Astrocyte (in vitro differentiated cells and primary cell): ENCODE data around the gene FPGS. TPM values are rescaled to one million over a fixed set of nuclear protein-coding genes. Genes with fewer than 3 reads are reported as not detected.

Source experiments
- DNase-seq: peaks from one replicate; pipeline ENCODE4 v3.0.0-alpha.2; 2010; ENCODE audit warnings: low read depth
- FAIRE-seq: peaks from 2 replicates; lab custom pipeline; 2011; peaks lifted over from hg19 to GRCh38; lab: Jason Lieb, UNC
- H2AFZ ChIP-seq: 2 replicates; pipeline ENCODE4 v1.6.0; 2012; ENCODE audit warnings: low read depth, low read length, inconsistent platforms
- H3K27ac ChIP-seq: 2 replicates; pipeline ENCODE4 v1.5.1; 2011; ENCODE audit warnings: low read depth, low read length, inconsistent platforms
- H3K27me3 ChIP-seq: 2 replicates; pipeline ENCODE4 v1.6.0; 2011; ENCODE audit warnings: low read length, inconsistent platforms; ENCODE audit not compliant: insufficient read depth
- H3K36me3 ChIP-seq: 2 replicates; pipeline ENCODE4 v1.5.1; 2011; ENCODE audit warnings: low read length, inconsistent platforms; ENCODE audit not compliant: insufficient read depth
- H3K4me1 ChIP-seq: 2 replicates; pipeline ENCODE4 v1.5.1; 2011; ENCODE audit warnings: low read length, inconsistent platforms; ENCODE audit not compliant: insufficient read depth
- H3K4me2 ChIP-seq: 2 replicates; pipeline ENCODE4 v1.6.0; 2012; ENCODE audit warnings: low read length, inconsistent platforms
- H3K4me3 ChIP-seq: 2 replicates; pipeline ENCODE4 v1.5.1; 2011; ENCODE audit warnings: low read depth, mild to moderate bottlenecking, low read length, inconsistent platforms; ENCODE audit not compliant: insufficient read depth
- H3K79me2 ChIP-seq: 2 replicates; pipeline ENCODE4 v1.6.0; 2012; ENCODE audit warnings: mild to moderate bottlenecking, low read length, inconsistent platforms; ENCODE audit not compliant: insufficient read depth
- H3K9ac ChIP-seq: 2 replicates; pipeline ENCODE4 v1.6.0; 2012; ENCODE audit warnings: mild to moderate bottlenecking, low read length, inconsistent platforms
- H3K9me3 ChIP-seq: 2 replicates; pipeline ENCODE4 v1.5.1; 2012; ENCODE audit warnings: low read depth, mild to moderate bottlenecking, low read length, inconsistent platforms; ENCODE audit not compliant: insufficient read depth
- H4K20me1 ChIP-seq: 2 replicates; pipeline ENCODE4 v1.6.0; 2012; ENCODE audit warnings: low read length, inconsistent platforms; ENCODE audit not compliant: insufficient read depth
- H3K27ac Mint-ChIP-seq: one replicate; pipeline ENCODE4 v1.8.0; 2021; ENCODE audit warnings: mild to moderate bottlenecking, mixed read lengths; ENCODE audit not compliant: unreplicated experiment
- H3K27me3 Mint-ChIP-seq: one replicate; pipeline ENCODE4 v1.8.0; 2021; ENCODE audit warnings: low read depth, mixed read lengths; ENCODE audit not compliant: unreplicated experiment
- H3K36me3 Mint-ChIP-seq: one replicate; pipeline ENCODE4 v1.8.0; 2021; ENCODE audit warnings: low read depth, mixed read lengths; ENCODE audit not compliant: unreplicated experiment
- H3K4me1 Mint-ChIP-seq: one replicate; pipeline ENCODE4 v1.8.0; 2021; ENCODE audit warnings: low read depth, mixed read lengths; ENCODE audit not compliant: unreplicated experiment
- H3K4me3 Mint-ChIP-seq: one replicate; pipeline ENCODE4 v1.8.0; 2021; ENCODE audit warnings: mild to moderate bottlenecking, moderate library complexity, mixed read lengths; ENCODE audit not compliant: unreplicated experiment
- H3K9me3 Mint-ChIP-seq: one replicate; pipeline ENCODE4 v1.8.0; 2021; ENCODE audit warnings: mild to moderate bottlenecking, mixed read lengths; ENCODE audit not compliant: unreplicated experiment
- EZH2 ChIP-seq: IDR thresholded peaks from 2 replicates; pipeline ENCODE4 v1.6.1; 2012; ENCODE audit warnings: mild to moderate bottlenecking, low read length, inconsistent platforms; ENCODE audit not compliant: insufficient read depth
- total RNA-seq: library from RNA; stranded (reverse); gene quantifications from 2 replicates; pipeline ENCODE4 v1.2.1, GENCODE V29; 2021
- TF ChIP-seq, protein P1 (sequence below): IDR thresholded peaks from 2 replicates; pipeline ENCODE4 v1.5.1; 2011; ENCODE audit warnings: low read depth, mild to moderate bottlenecking, inconsistent platforms, low read length, moderate library complexity; ENCODE audit not compliant: insufficient read depth

Gene FPGS
- total RNA-seq, 1 donor from 2014 or later, result 49.4 TPM

DNA sequence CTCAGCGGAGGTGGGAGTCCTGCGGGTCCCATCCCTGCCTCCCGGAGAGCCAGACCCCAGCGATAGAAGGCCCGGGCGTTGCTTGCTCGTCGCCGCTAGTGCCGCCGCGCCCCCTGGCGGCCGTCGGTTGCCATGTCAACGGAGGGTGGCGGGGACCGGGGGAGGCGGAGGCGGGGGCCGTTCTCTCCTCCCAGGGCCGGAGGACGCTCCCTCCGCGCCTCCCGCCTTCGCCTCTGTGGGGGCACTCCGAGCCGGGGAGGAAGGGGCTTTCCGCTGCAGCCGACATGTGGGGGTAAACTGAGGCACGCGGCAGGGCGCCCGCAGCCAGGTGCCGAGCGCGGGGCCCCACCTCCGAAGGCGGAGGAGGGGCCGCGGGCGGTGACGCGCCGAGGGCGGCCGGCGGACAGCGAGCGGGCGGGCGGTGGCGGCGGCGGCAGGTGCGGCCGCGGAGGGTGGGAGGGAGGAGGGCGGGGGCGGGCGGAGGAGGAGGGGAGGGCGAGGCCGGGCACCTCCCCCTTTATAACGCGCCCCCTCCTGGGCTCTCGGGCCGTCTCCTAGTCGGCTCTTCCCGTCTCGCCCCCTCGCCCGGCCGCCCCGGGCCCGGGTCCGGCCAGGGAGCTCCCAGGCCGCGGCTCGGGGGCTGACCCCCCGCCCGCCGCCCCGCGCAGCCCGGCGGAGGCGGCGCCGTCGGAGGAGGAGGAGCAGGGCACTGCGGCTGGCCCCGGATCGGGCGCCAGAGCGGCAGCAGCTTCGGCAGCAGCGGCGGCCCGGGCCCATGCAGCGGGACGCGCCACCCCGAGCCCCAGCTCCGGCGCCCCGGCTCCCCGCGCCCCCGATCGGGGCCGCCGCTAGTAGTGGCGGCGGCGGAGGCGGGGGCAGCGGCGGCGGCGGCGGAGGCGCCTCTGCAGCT is 17.4 kb upstream of the FPGS start:
- peaks cover 19% of the 10 kb centered on the region for H3K36me3 Mint-ChIP-seq
- H3K4me3 Mint-ChIP-seq, result peak overlapping the region; percentile 79
- peak overlapping the region; percentile 75 for H2AFZ ChIP-seq
- H3K4me1 Mint-ChIP-seq, result peaks cover 10% of the 10 kb centered on the region
- DNase-seq (no peak), FAIRE-seq (no peak)
- H3K27me3 ChIP-seq, result no peaks in the 10 kb centered on the region
- H3K9me3 ChIP-seq, result no peaks in the 10 kb centered on the region
- TF ChIP-seq, protein P1, sequence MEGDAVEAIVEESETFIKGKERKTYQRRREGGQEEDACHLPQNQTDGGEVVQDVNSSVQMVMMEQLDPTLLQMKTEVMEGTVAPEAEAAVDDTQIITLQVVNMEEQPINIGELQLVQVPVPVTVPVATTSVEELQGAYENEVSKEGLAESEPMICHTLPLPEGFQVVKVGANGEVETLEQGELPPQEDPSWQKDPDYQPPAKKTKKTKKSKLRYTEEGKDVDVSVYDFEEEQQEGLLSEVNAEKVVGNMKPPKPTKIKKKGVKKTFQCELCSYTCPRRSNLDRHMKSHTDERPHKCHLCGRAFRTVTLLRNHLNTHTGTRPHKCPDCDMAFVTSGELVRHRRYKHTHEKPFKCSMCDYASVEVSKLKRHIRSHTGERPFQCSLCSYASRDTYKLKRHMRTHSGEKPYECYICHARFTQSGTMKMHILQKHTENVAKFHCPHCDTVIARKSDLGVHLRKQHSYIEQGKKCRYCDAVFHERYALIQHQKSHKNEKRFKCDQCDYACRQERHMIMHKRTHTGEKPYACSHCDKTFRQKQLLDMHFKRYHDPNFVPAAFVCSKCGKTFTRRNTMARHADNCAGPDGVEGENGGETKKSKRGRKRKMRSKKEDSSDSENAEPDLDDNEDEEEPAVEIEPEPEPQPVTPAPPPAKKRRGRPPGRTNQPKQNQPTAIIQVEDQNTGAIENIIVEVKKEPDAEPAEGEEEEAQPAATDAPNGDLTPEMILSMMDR, result peak; percentile 28
- TF ChIP-seq EZH2, result no peak
- no peaks in the 10 kb centered on the region for H3K9me3 Mint-ChIP-seq
- peak overlapping the region; percentile 87 for H3K27ac Mint-ChIP-seq
- H3K4me2 ChIP-seq, result peak overlapping the region; percentile 88
- H3K27me3 Mint-ChIP-seq, result peaks cover 3% of the 10 kb centered on the region
- peak overlapping the region; percentile 81 for H3K4me3 ChIP-seq
- peaks cover 40% of the 10 kb centered on the region for H4K20me1 ChIP-seq
- H3K79me2 ChIP-seq, result peaks cover 44% of the 10 kb centered on the region
- peaks cover 4% of the 10 kb centered on the region for H3K4me1 ChIP-seq
- H3K36me3 ChIP-seq, result peaks cover 27% of the 10 kb centered on the region
- peak overlapping the region; percentile 91 for H3K9ac ChIP-seq
- no peak overlapping the region for H3K27ac ChIP-seq

DNA sequence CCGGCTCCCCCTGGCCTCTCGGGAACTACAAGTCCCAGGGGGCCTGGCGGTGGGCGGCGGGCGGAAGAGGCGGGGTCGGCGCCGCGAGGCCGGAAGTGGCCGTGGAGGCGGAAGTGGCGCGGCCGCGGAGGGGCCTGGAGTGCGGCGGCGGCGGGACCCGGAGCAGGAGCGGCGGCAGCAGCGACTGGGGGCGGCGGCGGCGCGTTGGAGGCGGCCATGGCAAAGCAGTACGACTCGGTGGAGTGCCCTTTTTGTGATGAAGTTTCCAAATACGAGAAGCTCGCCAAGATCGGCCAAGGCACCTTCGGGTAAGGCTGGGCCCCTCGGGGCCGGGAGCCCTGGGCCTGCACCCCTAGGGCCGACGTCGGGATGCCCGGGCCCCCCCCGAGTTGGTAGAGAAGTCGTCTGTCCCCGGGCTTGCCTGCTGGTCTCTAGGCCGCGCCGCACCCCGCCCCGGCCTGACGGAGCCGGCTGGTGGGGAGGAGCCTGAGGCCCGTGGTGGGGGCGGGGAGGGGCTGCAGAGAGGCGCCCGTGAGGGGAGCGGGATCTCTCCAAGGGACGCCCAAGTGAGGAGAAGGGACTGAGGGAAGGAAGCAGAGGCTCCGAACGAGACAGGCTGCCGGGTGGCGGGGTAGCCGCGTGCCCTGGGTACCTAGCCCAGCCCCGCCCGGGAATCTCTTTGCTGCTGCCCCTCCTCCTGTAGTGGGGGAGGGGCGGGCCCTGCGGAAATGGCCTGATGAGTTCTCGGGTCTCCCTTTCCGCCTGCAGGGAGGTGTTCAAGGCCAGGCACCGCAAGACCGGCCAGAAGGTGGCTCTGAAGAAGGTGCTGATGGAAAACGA is 16.5 kb upstream of the FPGS start, which contains the start of gene CDK9:
CDK9 (plus strand) TSS at position 102 of the 840 bp plus-strand sequence; CDS start at position 217, 115 bp downstream.
- Histone ChIP-seq H3K4me3 (peak within 1 kb of the TSS; percentile 81), H3K4me2 (peak within 1 kb of the TSS; percentile 88), H2AFZ (peak within 1 kb of the TSS; percentile 75), H3K9ac (peak within 1 kb of the TSS; percentile 91), H3K36me3 (peaks cover 35% of the 10 kb centered on the region), H3K27me3 (no peaks in the 10 kb centered on the region), H3K79me2 (peaks cover 48% of the 10 kb centered on the region), H3K9me3 (no peaks in the 10 kb centered on the region), H3K4me1 (peaks cover 4% of the 10 kb centered on the region), H3K27ac (peak within 1 kb of the TSS; percentile 69), H4K20me1 (peaks cover 49% of the 10 kb centered on the region)
- Mint-ChIP-seq H3K9me3 (no peaks in the 10 kb centered on the region), H3K27me3 (peaks cover 3% of the 10 kb centered on the region), H3K4me3 (peak within 1 kb of the TSS; percentile 96), H3K36me3 (peaks cover 22% of the 10 kb centered on the region), H3K27ac (peak within 1 kb of the TSS; percentile 88), H3K4me1 (peaks cover 13% of the 10 kb centered on the region)
- no peak for TF ChIP-seq EZH2
- TF ChIP-seq, protein P1, result no peak
- FAIRE-seq (no peak), DNase-seq (peak; percentile 70)
